ENCODE measurements around the gene NCAM1. TPM values are rescaled to one million over a fixed set of nuclear protein-coding genes. Genes with fewer than 3 reads are reported as not detected.

The NCAM1 gene
- total RNA-seq, 1 donor from 2014 or later = 4.2 TPM

GRCh38 chr11:113082341-113082955 lies 121.2 kb downstream of the NCAM1 start:
- H3K27ac ChIP-seq = no peak overlapping the region
- no peak overlapping the region for H3K4me3 ChIP-seq
- no peak for TF ChIP-seq CTCF (IDR thresholded peaks at IDR 0.05)
- no peak for DNase-seq
- no peak for ATAC-seq
- H3K9me3 ChIP-seq = no peaks in the 10 kb centered on the region
- H3K36me3 ChIP-seq = no peaks in the 10 kb centered on the region
- intact Hi-C loops (cut with DNase I) = no loop called here
- no peaks in the 10 kb centered on the region for H3K27me3 ChIP-seq
- no peaks in the 10 kb centered on the region for H3K4me1 ChIP-seq

DNA sequence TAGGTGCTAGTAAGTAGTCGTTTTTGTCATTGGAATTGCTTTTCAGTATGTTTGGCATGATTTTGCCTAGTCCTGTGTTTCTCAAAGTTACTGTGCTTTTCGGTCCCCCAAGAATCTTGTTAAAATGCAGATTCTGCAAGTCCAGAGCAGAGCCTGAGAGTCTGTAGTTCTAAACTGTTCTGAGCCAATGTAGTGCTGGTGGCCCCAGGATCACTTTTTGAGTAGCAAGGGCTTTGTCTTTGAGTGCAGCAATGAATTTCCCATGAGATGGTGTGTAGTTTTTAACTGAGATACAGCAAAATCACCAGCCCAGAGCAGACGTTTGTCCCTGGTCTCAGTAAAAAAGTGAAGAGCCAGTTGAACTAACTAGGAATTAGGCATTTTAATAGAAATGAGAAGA lies 122.4 kb downstream of the NCAM1 start:
- ATAC-seq (no peak), DNase-seq (no peak)
- no peaks in the 10 kb centered on the region for H3K4me1 ChIP-seq
- no peak for TF ChIP-seq CTCF (IDR thresholded peaks at IDR 0.05)
- H3K27ac ChIP-seq = no peak overlapping the region
- H3K27me3 ChIP-seq = no peaks in the 10 kb centered on the region
- H3K4me3 ChIP-seq = no peak overlapping the region
- H3K9me3 ChIP-seq = no peaks in the 10 kb centered on the region
- intact Hi-C loops (cut with DNase I) = no loop called here
- no peaks in the 10 kb centered on the region for H3K36me3 ChIP-seq

- intact Hi-C loops (cut with DNase I) = no loop called here
- H3K9me3 ChIP-seq = no peaks in the 10 kb centered on the region
- no peak for TF ChIP-seq CTCF (IDR thresholded peaks at IDR 0.05)
- H3K27ac ChIP-seq = no peak overlapping the region
- no peak for DNase-seq
- H3K36me3 ChIP-seq = no peaks in the 10 kb centered on the region
- H3K4me1 ChIP-seq = no peaks in the 10 kb centered on the region
- no peak for ATAC-seq
- no peaks in the 10 kb centered on the region for H3K27me3 ChIP-seq
- H3K4me3 ChIP-seq = no peak overlapping the region
Measured at GRCh38 chr11:113084297-113084696, 123.1 kb downstream of the NCAM1 start.

GRCh38 chr11:113085446-113085845 lies 124.2 kb downstream of the NCAM1 start:
- no peak overlapping the region for H3K4me3 ChIP-seq
- ATAC-seq = no peak
- H3K9me3 ChIP-seq = no peaks in the 10 kb centered on the region
- H3K4me1 ChIP-seq = no peaks in the 10 kb centered on the region
- TF ChIP-seq CTCF (IDR thresholded peaks at IDR 0.05) = no peak
- H3K27me3 ChIP-seq = no peaks in the 10 kb centered on the region
- intact Hi-C loops (cut with DNase I) = no loop called here
- H3K27ac ChIP-seq = no peak overlapping the region
- no peaks in the 10 kb centered on the region for H3K36me3 ChIP-seq
- DNase-seq = no peak

- H3K4me3 ChIP-seq = no peak overlapping the region
- no peak for ATAC-seq
- intact Hi-C loops (cut with DNase I) = no loop called here
- no peak for TF ChIP-seq CTCF (IDR thresholded peaks at IDR 0.05)
- H3K36me3 ChIP-seq = no peaks in the 10 kb centered on the region
- H3K27me3 ChIP-seq = no peaks in the 10 kb centered on the region
- H3K9me3 ChIP-seq = no peaks in the 10 kb centered on the region
- no peak for DNase-seq
- no peak overlapping the region for H3K27ac ChIP-seq
- no peaks in the 10 kb centered on the region for H3K4me1 ChIP-seq
Measured at GRCh38 chr11:113087706-113088105, 126.5 kb downstream of the NCAM1 start.

Data from upper lobe of right lung (tissue), 1 donor.